GM21786 (cell line): Measurements from ENCODE around the gene STAC2.
"Not testable (repeated sequence)": the region's sequence is repeated elsewhere in the genome, so short reads cannot be mapped to it uniquely, and the experiment has no call there.

ENCODE experiments used
- ATAC-seq: cut with Tn5 transposase; IDR thresholded peaks from one replicate; pipeline ENCODE4 v1.9.1; 2021; ENCODE audit not compliant: unreplicated experiment

STAC2 gene

DNA sequence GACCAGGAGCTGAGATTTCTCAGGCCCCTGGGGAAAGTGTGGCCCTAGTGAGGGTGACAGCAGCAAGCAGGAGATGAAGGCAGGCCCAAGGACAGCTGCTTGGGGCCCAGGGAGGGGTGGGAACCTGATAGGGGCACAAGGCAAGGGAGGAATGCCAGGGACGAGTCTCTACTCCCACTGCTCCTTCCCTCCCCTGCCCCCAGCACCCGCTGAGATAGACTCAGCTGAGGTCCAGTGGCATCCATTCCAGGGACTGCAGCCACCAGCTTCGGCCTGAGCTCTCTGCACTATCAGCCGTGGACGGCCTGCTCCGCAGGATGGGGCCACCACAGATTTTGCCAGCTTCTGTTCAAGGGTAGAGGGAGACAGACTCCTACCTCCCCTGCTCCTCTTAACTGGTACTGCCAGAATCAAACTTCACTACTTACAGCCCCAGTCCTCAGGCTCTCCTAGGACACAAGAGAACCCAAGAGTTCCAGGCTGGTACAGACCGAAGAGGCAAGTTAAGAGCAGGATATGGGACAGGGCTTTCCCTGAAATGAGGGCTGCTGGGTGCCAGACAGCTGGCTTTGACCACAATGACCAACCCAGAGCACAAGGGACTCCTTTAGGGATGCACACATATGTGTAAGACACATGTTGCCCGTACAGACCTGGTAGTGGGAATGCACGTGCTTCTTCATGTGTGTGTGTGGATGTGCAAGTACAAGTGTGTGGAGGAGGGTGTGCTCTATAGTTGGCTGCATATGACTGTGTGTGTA, 33.8 kb downstream of the STAC2 start:
- ATAC-seq = no peak

DNA sequence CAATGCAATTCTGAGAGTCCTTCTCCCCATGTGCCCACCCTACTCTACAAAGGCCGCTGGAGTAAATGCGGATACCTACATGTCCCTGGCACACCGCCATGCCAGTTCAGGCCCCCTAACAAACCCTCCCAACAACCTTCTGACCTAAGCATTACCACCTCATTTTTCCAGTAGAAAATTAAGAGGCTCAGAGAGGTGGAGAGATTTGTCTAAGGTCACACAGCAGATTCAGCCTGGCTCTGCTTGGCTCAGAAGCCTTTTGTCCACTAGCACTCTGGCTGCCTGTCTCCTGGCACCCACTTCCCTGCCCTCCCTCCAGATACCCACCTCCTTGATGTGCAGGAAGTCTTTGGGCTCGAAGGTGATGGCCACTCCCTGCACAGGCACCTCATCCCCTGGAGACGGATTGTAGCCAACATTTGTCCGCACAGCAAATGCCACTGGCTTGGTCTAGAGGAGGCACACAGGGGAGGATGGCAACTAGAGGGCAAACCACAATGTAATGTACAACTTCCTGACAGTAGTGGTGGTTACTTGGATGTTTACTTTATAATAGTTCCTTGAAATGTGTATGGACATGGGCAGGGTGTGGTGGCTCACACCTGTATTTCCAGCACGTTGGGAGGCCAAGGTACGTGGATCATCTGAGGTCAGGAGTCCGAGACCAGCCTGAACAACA, 38.5 kb downstream of the STAC2 start:
- no peak for ATAC-seq

DNA sequence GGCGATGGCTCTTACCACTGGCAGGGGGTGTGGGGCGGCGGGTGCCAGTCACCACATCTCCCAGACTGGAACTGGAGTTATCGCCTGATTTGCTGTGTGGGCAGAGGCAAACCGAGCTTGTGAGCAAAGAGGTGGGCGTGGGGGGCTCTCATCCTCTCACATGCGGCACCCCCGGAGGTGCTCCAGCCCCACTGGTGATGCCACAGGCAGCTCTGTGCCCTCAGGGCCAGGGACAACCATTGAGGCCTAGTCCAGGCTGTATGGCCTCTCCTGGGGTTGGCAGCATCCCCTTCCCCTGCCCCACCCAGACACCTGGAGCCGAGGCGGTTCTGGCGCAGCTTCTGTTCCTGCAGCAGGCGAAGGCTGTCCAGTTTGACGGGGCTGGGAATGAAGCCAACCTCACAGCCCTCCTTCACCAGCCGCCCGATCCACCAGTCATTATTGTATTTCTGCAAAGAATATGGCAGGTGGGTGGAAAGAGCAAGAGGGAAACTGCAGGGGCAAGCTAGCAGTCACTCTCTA, 39.2 kb downstream of the STAC2 start:
- ATAC-seq = no peak

DNA sequence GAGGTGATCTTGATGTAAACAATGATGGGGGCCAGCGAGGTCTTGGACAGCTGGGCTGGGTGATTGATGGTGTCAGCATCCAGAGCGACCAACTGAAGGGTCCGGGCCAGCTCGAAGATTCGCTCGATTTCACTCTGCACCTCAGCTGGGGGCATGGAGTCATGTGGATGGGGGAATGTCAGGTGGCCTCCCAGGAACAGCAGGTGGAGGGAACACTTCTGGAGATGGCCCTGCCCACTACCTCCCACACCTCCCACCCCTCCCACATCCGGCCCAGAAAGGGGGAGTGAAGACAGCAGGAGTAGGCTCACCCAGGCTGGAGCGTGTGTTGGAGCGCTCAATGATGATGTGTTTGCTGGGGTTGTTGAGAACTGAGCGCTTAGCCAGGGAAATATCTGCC, 42.0 kb downstream of the STAC2 start:
- no peak for ATAC-seq

- ATAC-seq = no peak
These were observed 42.7 kb downstream of the STAC2 start for GRCh38 chr17:39183045-39183444.

DNA sequence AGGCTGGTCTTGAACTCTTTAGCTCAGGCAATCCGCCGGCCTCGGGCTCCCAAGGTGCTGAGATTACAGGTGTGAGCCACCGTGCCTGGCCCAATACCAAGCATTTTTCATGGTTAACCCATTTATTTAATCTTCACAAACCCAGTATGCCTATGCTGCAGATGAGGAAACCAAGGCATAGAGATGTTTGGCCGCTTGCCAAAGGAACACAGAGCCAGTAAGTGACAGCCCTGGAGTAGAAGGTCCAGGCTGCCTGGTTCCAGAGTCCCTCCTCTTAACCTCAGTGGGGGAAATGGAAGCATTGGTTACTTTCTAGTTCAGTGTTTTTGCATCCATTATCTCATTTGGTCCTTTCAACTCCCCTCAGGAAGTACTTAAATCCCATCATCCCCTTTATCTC, 44.4 kb downstream of the STAC2 start:
- ATAC-seq = no peak

- no peak for ATAC-seq
These were observed 47.2 kb downstream of the STAC2 start for GRCh38 chr17:39178536-39178935.

GRCh38 chr17:39177256-39177655, 48.5 kb downstream of the STAC2 start:
- ATAC-seq = no peak

DNA sequence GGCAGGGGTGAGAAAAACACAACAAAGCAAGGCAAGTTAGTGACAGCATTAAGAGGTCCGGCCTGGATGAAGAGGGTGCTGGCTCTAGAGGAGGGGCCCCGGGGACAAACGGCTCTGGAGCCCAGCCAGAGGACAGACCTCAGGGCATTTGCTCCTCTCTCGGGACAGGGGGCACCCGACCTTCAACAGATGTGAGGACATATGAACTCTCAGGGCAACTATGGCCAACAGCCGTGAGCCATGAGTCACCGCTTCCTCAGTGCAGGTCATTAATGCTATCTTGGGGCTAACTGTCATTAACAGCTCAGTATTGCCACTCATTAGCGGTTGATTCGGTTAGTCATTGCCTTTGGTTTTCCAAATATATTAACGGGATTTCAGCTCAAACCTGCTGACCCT, 50.1 kb downstream of the STAC2 start:
- no peak for ATAC-seq

- no peak for ATAC-seq
These were observed 50.6 kb downstream of the STAC2 start for GRCh38 chr17:39174920-39175694.

GRCh38 chr17:39173526-39174274, 52.0 kb downstream of the STAC2 start:
- no peak for ATAC-seq

- no peak for ATAC-seq
These were observed 52.7 kb downstream of the STAC2 start for GRCh38 chr17:39173080-39173479.

- no peak for ATAC-seq
These were observed 53.8 kb downstream of the STAC2 start for GRCh38 chr17:39171933-39172332.

DNA sequence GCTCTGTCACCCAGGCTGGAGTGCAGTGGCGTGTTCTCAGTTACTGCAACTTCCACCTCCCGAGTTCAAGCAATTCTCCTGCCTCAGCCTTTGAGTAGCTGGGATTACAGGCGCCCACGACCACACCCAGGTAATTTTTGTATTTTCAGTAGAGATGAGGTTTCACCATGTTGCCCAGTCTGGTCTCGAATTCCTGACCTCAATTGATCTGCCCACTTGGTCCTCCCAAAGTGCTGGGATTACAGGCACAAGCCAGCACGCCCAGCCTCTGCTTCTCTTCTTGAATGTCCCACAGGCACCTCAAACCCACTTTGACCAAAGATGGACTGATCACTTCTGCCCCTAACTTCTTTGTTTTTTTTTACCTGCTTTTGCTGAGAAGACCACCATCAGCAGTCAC, 55.2 kb downstream of the STAC2 start:
- ATAC-seq = no peak

- ATAC-seq = no peak
These were observed 55.6 kb downstream of the STAC2 start for GRCh38 chr17:39170109-39170508.

DNA sequence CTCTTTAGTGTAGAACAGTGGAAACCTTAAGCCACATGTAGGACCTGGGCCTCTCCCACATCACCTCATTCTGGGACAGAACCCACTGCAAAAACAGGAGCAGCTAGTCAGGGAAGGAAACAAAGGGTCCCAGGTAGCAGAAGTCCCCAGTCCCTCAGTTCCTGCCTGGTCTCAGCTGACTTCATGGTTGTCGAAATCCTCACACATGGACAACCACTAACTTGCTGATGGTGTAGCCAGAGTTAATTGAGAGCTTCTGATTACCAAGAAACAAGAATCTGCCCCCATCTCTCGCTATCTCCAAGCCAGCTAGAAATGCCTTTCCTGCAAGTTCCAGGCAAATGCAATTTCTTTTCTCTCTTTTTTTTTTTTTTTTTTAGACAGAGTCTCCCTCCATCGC, 56.2 kb downstream of the STAC2 start:
- ATAC-seq = no peak

DNA sequence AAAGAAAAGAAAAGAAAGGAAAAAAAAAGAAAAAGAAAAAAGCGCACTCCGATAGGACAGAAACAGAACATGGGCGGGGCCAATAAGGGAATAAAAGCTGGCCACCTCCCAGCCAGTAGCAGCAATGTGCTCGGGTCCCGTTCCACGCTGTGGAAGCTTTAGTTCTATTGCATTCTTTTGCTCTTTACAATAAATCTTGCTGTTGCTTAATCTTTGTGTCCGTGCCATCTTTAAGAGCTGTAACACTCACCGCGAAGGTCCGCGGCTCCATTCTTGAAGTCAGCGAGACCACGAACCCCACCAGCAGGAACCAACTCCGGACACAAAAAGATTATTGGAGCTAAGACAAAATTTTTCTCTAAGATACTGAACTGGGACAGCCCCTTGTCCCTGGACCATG, 56.6 kb downstream of the STAC2 start:
- no peak for ATAC-seq

GRCh38 chr17:39168503-39168902, 57.2 kb downstream of the STAC2 start:
- ATAC-seq = not testable (repeated sequence)

DNA sequence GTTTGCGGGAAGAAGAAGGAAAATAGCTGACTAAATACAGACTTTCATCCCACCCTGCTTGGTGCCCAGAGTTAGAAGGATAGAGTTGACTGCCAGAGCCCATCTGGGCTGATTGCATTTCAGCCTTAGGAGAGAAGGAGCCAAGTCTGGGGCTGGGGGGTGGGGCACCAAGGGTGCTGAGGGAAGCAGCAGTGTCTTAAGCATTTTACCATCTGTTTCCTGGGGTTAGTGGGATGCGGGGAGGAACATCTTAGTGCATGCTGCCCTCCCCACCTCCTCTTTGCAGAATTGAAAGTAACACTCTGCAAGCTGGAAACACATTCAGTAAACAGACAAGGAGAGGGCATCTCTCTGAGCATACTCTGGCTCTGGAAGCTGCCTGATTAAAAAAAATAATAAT, 58.3 kb downstream of the STAC2 start:
- ATAC-seq = no peak

GRCh38 chr17:39166437-39167335, 59.1 kb downstream of the STAC2 start:
- no peak for ATAC-seq
